ENCODE results near the gene TMEM79.
"Not testable (repeated sequence)": the region's sequence is repeated elsewhere in the genome, so short reads cannot be mapped to it uniquely, and the experiment has no call there.

Gene TMEM79

GRCh38 chr1:156303241-156303640, 19.1 kb downstream of the TMEM79 start:
- ATAC-seq (replicated peaks) (no peak), DNase-seq (no peak)
- Mint-ChIP-seq H3K27ac (no peak overlapping the region), H3K4me3 (no peak overlapping the region), H3K9me3 (no peaks in the 10 kb centered on the region), H3K4me1 (peaks cover 2 to 5% of the 10 kb centered on the region in 2 donors), H3K36me3 (peaks cover 21 to 40% of the 10 kb centered on the region in 2 donors), H3K27me3 (no peaks in the 10 kb centered on the region)

GRCh38 chr1:156305215-156305614, 21.1 kb downstream of the TMEM79 start:
- H3K36me3 Mint-ChIP-seq: peaks cover 22 to 45% of the 10 kb centered on the region in 2 donors
- DNase-seq: no peak
- ATAC-seq (replicated peaks): no peak
- no peaks in the 10 kb centered on the region for H3K9me3 Mint-ChIP-seq
- no peak overlapping the region for H3K4me3 Mint-ChIP-seq
- peaks cover 2 to 5% of the 10 kb centered on the region in 2 donors for H3K4me1 Mint-ChIP-seq
- no peaks in the 10 kb centered on the region for H3K27me3 Mint-ChIP-seq
- H3K27ac Mint-ChIP-seq: peak overlapping the region; percentile 68

- Mint-ChIP-seq H3K27ac (no peak overlapping the region), H3K4me3 (no peak overlapping the region), H3K27me3 (no peaks in the 10 kb centered on the region), H3K4me1 (peaks cover 0 to 2% of the 10 kb centered on the region in 2 donors), H3K36me3 (peaks cover 27 to 51% of the 10 kb centered on the region in 2 donors), H3K9me3 (no peaks in the 10 kb centered on the region)
- ATAC-seq (replicated peaks) (no peak), DNase-seq (no peak)
Measured at GRCh38 chr1:156308078-156308477, 24.0 kb downstream of the TMEM79 start.

- Mint-ChIP-seq H3K27ac (no peak overlapping the region), H3K4me3 (no peak overlapping the region), H3K36me3 (peaks cover 33 to 58% of the 10 kb centered on the region in 2 donors), H3K27me3 (no peaks in the 10 kb centered on the region), H3K4me1 (peaks cover 0 to 5% of the 10 kb centered on the region in 2 donors), H3K9me3 (no peaks in the 10 kb centered on the region)
- DNase-seq (no peak), ATAC-seq (replicated peaks) (no peak)
Measured at GRCh38 chr1:156310962-156311361, 26.8 kb downstream of the TMEM79 start.

- H3K36me3 Mint-ChIP-seq: peaks cover 40 to 52% of the 10 kb centered on the region in 2 donors
- H3K9me3 Mint-ChIP-seq: no peaks in the 10 kb centered on the region
- H3K27me3 Mint-ChIP-seq: no peaks in the 10 kb centered on the region
- no peak overlapping the region for H3K4me3 Mint-ChIP-seq
- no peak overlapping the region for H3K27ac Mint-ChIP-seq
- ATAC-seq (replicated peaks) (no peak), DNase-seq (no peak)
- H3K4me1 Mint-ChIP-seq: peaks cover 2 to 5% of the 10 kb centered on the region in 2 donors
Measured at GRCh38 chr1:156316909-156317308, 32.8 kb downstream of the TMEM79 start.

- ATAC-seq (replicated peaks): no peak
- peaks cover 2 to 5% of the 10 kb centered on the region in 2 donors for H3K4me1 Mint-ChIP-seq
- H3K4me3 Mint-ChIP-seq: no peak overlapping the region
- H3K9me3 Mint-ChIP-seq: no peaks in the 10 kb centered on the region
- DNase-seq: no peak
- H3K36me3 Mint-ChIP-seq: peaks cover 37 to 39% of the 10 kb centered on the region in 2 donors
- no peak overlapping the region for H3K27ac Mint-ChIP-seq
- no peaks in the 10 kb centered on the region for H3K27me3 Mint-ChIP-seq
Measured at GRCh38 chr1:156319664-156320063, 35.5 kb downstream of the TMEM79 start.

- H3K4me1 Mint-ChIP-seq: peaks cover 0 to 2% of the 10 kb centered on the region in 2 donors
- no peak overlapping the region for H3K4me3 Mint-ChIP-seq
- ATAC-seq (replicated peaks) (no peak), DNase-seq (no peak)
- peaks cover 39 to 43% of the 10 kb centered on the region in 2 donors for H3K36me3 Mint-ChIP-seq
- H3K9me3 Mint-ChIP-seq: no peaks in the 10 kb centered on the region
- no peaks in the 10 kb centered on the region for H3K27me3 Mint-ChIP-seq
- H3K27ac Mint-ChIP-seq: no peak overlapping the region
Measured at GRCh38 chr1:156320560-156320959, 36.4 kb downstream of the TMEM79 start.

GRCh38 chr1:156323179-156323578, 39.1 kb downstream of the TMEM79 start:
- not testable (repeated sequence) for H3K9me3 Mint-ChIP-seq; H3K27me3 Mint-ChIP-seq; H3K4me3 Mint-ChIP-seq; H3K4me1 Mint-ChIP-seq; DNase-seq; H3K27ac Mint-ChIP-seq; ATAC-seq (replicated peaks)
- peaks cover 29 to 35% of the 10 kb centered on the region in 2 donors for H3K36me3 Mint-ChIP-seq

- H3K27me3 Mint-ChIP-seq: no peaks in the 10 kb centered on the region
- ATAC-seq (replicated peaks) (no peak), DNase-seq (no peak)
- H3K27ac Mint-ChIP-seq: no peak overlapping the region
- H3K36me3 Mint-ChIP-seq: peaks cover 16 to 37% of the 10 kb centered on the region in 2 donors
- peak overlapping the region; percentile 92 to 98 for H3K4me3 Mint-ChIP-seq
- H3K9me3 Mint-ChIP-seq: no peaks in the 10 kb centered on the region
- H3K4me1 Mint-ChIP-seq: peaks cover 12 to 28% of the 10 kb centered on the region in 2 donors
Measured at GRCh38 chr1:156336242-156336641, 52.1 kb downstream of the TMEM79 start.

GRCh38 chr1:156337052-156337887, 53.1 kb downstream of the TMEM79 start:
- DNase-seq (no peak), ATAC-seq (replicated peaks) (no peak)
- H3K9me3 Mint-ChIP-seq: no peaks in the 10 kb centered on the region
- H3K27ac Mint-ChIP-seq: peak overlapping the region; percentile 97
- peak overlapping the region; percentile 92 to 98 for H3K4me3 Mint-ChIP-seq
- H3K4me1 Mint-ChIP-seq: peaks cover 12 to 28% of the 10 kb centered on the region in 2 donors
- H3K36me3 Mint-ChIP-seq: peaks cover 11 to 35% of the 10 kb centered on the region in 2 donors
- no peaks in the 10 kb centered on the region for H3K27me3 Mint-ChIP-seq

- H3K9me3 Mint-ChIP-seq: no peaks in the 10 kb centered on the region
- H3K36me3 Mint-ChIP-seq: peaks cover 11 to 35% of the 10 kb centered on the region in 2 donors
- peak overlapping the region; percentile 97 for H3K27ac Mint-ChIP-seq
- DNase-seq: no peak
- H3K4me1 Mint-ChIP-seq: peaks cover 12 to 28% of the 10 kb centered on the region in 2 donors
- H3K27me3 Mint-ChIP-seq: no peaks in the 10 kb centered on the region
- no peak for ATAC-seq (replicated peaks)
- peak overlapping the region; percentile 92 to 98 for H3K4me3 Mint-ChIP-seq
Measured at GRCh38 chr1:156337888-156338179, 53.7 kb downstream of the TMEM79 start.

- DNase-seq (peak; percentile 100), ATAC-seq (replicated peaks) (peak; percentile 94 to 95)
- Mint-ChIP-seq H3K27me3 (no peaks in the 10 kb centered on the region), H3K9me3 (no peaks in the 10 kb centered on the region), H3K4me1 (peaks cover 12 to 28% of the 10 kb centered on the region in 2 donors), H3K27ac (peak within 1 kb of the TSS; percentile 97), H3K4me3 (peak within 1 kb of the TSS; percentile 92 to 98), H3K36me3 (peaks cover 11 to 34% of the 10 kb centered on the region in 2 donors)
Measured at GRCh38 chr1:156338180-156338976, 54.3 kb downstream of the TMEM79 start, which contains the start of the genes CCT3 and TSACC. Gene CCT3 (minus strand): TSS chr1:156338292. CDS start chr1:156338184, 108 bp downstream. Gene TSACC (plus strand): TSS chr1:156338526. CDS start chr1:156339758, 1,232 bp downstream.
